ENCODE results near the gene HLA-DOA.

DNA sequence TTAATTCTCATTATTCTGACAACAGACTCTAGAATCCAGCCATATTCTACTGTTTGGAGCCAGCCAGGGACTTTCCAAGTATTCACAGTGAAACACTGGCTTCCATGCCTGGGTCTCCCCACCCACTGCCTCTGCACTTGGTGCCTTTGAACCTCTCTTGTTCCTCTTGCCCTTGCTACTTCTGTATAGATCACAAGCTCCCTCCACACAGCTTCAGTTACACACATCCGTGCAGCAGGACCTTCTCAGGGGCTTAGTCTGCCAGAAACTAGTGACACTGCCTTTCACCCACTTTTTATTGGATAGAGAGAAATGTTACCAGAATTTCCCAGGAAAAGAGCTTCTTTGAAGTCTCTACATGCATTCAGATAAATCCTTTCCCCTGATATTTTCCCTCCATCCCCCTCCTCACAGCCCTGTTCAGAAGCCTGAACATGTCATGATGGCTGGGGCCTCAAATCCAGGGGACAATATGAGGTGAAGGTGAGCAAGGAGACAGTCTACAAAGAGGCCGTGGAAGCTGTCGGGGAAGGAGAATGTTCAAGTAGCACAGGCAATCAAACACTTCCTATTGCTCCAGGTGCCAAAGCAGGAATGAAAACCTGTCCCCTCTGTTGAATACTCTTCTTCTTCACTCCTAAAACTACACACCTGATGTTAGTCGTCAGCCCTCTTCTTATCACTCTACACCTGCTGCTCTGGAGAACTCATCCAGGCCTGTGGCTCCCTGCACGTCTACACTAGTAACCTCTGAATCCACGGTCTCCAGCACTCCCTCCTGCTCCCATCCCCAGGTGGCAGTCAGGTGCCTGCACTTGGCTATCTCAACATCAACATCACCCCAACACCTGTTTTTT, 20.2 kb upstream of the HLA-DOA start:
- TF ChIP-seq CTCF (conservative IDR thresholded peaks at IDR 0.05 in 1 of 2, IDR thresholded peaks at IDR 0.05 in 1 of 2; ENCODE audit: extremely low read depth in 1 of 2, insufficient read depth in 1 of 2, low read depth in 1 of 2, low read length in 2 of 2) (no peak), EZH2 (IDR thresholded peaks at IDR 0.05; ENCODE audit: borderline replicate concordance, low read length) (no peak)
